Glutamatergic neuron (in vitro differentiated cells): ENCODE measurements around the gene MAPT. TPM values are rescaled to one million over a fixed set of nuclear protein-coding genes. Genes with fewer than 3 reads are reported as not detected.

ENCODE experiments used
- DNase-seq: peaks from one replicate; pipeline ENCODE4 v3.0.0; 2022
- H3K27ac Mint-ChIP-seq: one replicate; pipeline ENCODE4 v1.8.0; 2020; ENCODE audit warnings: mild to moderate bottlenecking, mixed read lengths, inconsistent platforms; ENCODE audit not compliant: unreplicated experiment
- H3K27me3 Mint-ChIP-seq: one replicate; pipeline ENCODE4 v1.8.0; 2020; ENCODE audit warnings: mild to moderate bottlenecking, moderate library complexity, mixed read lengths, inconsistent platforms; ENCODE audit not compliant: unreplicated experiment
- H3K36me3 Mint-ChIP-seq: one replicate; pipeline ENCODE4 v1.8.0; 2020; ENCODE audit warnings: mild to moderate bottlenecking, mixed read lengths, inconsistent platforms; ENCODE audit not compliant: unreplicated experiment
- H3K4me1 Mint-ChIP-seq: one replicate; pipeline ENCODE4 v1.8.0; 2020; ENCODE audit warnings: mild to moderate bottlenecking, low read depth, mixed read lengths, inconsistent platforms; ENCODE audit not compliant: unreplicated experiment
- H3K4me3 Mint-ChIP-seq: one replicate; pipeline ENCODE4 v1.8.0; 2020; ENCODE audit warnings: mild to moderate bottlenecking, mixed read lengths, inconsistent platforms; ENCODE audit not compliant: unreplicated experiment
- H3K9me3 Mint-ChIP-seq: one replicate; pipeline ENCODE4 v1.8.0; 2020; ENCODE audit warnings: mild to moderate bottlenecking, moderate library complexity, mixed read lengths, inconsistent platforms; ENCODE audit not compliant: unreplicated experiment
- total RNA-seq: library from RNA; stranded (reverse); fragmentation: NEBNext Ultra II Directional; extraction: Animal tissue kit (Norgen Biotek cat#: 25700); gene quantifications from one replicate; pipeline ENCODE4 v1.2.1, GENCODE V29; 2021; ENCODE audit not compliant: unreplicated experiment
- TF ChIP-seq, protein P1 (sequence below): fragments of 200-600 bp; sonication (generic); IDR thresholded peaks from one replicate; pipeline ENCODE4 v1.5.0; 2021; ENCODE audit not compliant: partially characterized antibody, unreplicated experiment

MAPT gene
- total RNA-seq, 1 donor from 2014 or later, result 123 TPM

DNA sequence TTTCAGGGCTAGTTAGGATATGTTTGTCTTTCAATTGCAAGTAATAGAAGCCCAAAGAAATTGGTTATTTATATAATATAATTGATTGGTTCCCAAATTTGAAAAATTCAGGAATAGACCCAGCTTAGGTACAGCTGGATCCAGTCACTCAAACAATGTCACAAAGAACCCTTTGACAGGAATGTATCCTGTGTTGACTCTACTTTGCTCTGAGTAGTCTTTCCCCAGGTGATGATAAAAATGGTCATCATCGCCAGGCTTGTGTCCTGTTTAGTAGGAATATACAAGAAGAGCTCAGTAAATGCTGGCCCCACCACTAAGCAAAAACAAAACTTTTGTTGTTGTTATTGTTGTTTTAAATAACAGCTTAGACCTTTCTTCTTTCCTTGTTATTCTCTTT is 35.0 kb downstream of the MAPT start:
- H3K27ac Mint-ChIP-seq, result no peak overlapping the region
- peaks cover 21% of the 10 kb centered on the region for H3K36me3 Mint-ChIP-seq
- peaks cover 2% of the 10 kb centered on the region for H3K27me3 Mint-ChIP-seq
- H3K4me1 Mint-ChIP-seq, result no peaks in the 10 kb centered on the region
- no peak for DNase-seq
- H3K4me3 Mint-ChIP-seq, result no peak overlapping the region
- TF ChIP-seq, protein P1, sequence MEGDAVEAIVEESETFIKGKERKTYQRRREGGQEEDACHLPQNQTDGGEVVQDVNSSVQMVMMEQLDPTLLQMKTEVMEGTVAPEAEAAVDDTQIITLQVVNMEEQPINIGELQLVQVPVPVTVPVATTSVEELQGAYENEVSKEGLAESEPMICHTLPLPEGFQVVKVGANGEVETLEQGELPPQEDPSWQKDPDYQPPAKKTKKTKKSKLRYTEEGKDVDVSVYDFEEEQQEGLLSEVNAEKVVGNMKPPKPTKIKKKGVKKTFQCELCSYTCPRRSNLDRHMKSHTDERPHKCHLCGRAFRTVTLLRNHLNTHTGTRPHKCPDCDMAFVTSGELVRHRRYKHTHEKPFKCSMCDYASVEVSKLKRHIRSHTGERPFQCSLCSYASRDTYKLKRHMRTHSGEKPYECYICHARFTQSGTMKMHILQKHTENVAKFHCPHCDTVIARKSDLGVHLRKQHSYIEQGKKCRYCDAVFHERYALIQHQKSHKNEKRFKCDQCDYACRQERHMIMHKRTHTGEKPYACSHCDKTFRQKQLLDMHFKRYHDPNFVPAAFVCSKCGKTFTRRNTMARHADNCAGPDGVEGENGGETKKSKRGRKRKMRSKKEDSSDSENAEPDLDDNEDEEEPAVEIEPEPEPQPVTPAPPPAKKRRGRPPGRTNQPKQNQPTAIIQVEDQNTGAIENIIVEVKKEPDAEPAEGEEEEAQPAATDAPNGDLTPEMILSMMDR, result no peak
- peaks cover 7% of the 10 kb centered on the region for H3K9me3 Mint-ChIP-seq

DNA sequence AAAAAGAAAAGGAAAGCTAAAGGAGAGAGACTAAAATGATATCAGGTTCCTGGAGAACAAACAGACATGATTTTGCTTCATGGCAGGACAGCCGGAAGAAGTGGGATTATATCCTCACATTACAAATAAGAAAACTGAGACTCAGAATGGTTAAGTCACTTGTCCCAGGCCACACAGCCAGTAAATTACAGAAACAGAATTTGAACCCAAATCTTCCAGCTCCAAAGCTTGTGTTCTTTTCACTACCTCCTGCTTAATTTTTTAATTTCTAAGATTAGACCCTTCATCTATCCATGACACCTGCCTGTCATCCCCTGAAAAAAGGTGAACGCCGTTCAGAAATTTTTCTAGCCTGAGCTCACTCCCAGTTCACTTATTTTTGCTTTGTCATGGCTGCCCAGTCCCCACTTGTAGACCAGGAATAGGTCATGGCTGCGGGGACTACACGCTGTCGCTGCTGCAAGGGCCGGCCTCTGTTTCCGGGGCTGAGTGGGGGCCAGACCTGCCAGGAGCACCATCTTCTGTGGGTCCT is 36.1 kb downstream of the MAPT start:
- Mint-ChIP-seq H3K4me1 (peaks cover 4% of the 10 kb centered on the region), H3K27me3 (peaks cover 2% of the 10 kb centered on the region), H3K36me3 (peaks cover 16% of the 10 kb centered on the region), H3K4me3 (no peak overlapping the region), H3K9me3 (peaks cover 7% of the 10 kb centered on the region), H3K27ac (no peak overlapping the region)
- TF ChIP-seq, protein P1, result no peak
- DNase-seq, result no peak

GRCh38 chr17:45931677-45932076 is 37.3 kb downstream of the MAPT start:
- peaks cover 13% of the 10 kb centered on the region for H3K4me1 Mint-ChIP-seq
- TF ChIP-seq, protein P1, result no peak

GRCh38 chr17:45934044-45934979 is 40.0 kb downstream of the MAPT start:
- Mint-ChIP-seq H3K36me3 (peaks cover 3% of the 10 kb centered on the region), H3K4me3 (peak overlapping the region; percentile 25), H3K27me3 (peaks cover 6% of the 10 kb centered on the region), H3K27ac (no peak overlapping the region), H3K4me1 (peaks cover 13% of the 10 kb centered on the region), H3K9me3 (peaks cover 6% of the 10 kb centered on the region)
- TF ChIP-seq, protein P1, result no peak
- no peak for DNase-seq

More at GRCh38 chr17:45931677-45932076, 37.3 kb downstream of the MAPT start:
- no peak overlapping the region for H3K4me3 Mint-ChIP-seq
- no peak overlapping the region for H3K27ac Mint-ChIP-seq
- H3K36me3 Mint-ChIP-seq, result peaks cover 16% of the 10 kb centered on the region
- peaks cover 7% of the 10 kb centered on the region for H3K9me3 Mint-ChIP-seq
- peaks cover 6% of the 10 kb centered on the region for H3K27me3 Mint-ChIP-seq
- no peak for DNase-seq
